Heart left ventricle (tissue), 13 donors: ENCODE data around the gene FYN.

Source experiments
- CTCF ChIP-seq, 12 donors: fragments of 200-600 bp; sonication (generic) in 4 of 12; IDR thresholded peaks; one replicate each; pipeline versions ENCODE4 v1.5.0 to v1.8.0; 2018 to 2022; ENCODE audit warnings: antibody characterized with exemption in 12 of 12, mild to moderate bottlenecking in 5 of 12
- POLR2A ChIP-seq, 2 donors: fragments of 450-650 bp; IDR thresholded peaks; one replicate each; pipeline ENCODE4 v1.6.1; 2017; ENCODE audit warnings: antibody characterized with exemption in 2 of 2, mild to moderate bottlenecking in 2 of 2, moderate library complexity in 2 of 2
- donor health status: ischemic (EF 13 %, LVEDD 7.1; RV severe dilation, severe dysfunction).
- donor health status: DM: no; HTN: yes; CAD: no.
- donor health status: DM: no; HTN: no; CAD: no.
- donor health status: ischemic (EF 25% LVEDD 6.9; RV normal size, moderate dysfunction).
- donor health status: ischemic (EF 25% LVEDD 5.7; RV mildly dilated, moderate dysfunction).
- donor health status: ischemic (EF 35%, LVEDD 5.7; RV mildly dilated, moderate dysfunction).
- donor health status: nonischemic (EF 11% LVEDD 7.7; RV severe dilation, severe dysfunction).
- donor health status: DM: yes; HTN: yes; CAD: no.
- donor health status: PGD.
- donor health status: ischemic (EF 29% LVEDD 5.4; RV normal size, mild dysfunction).
- donor health status: nonischemic (EF 23%, LVEDD 6.1; RV moderate dilation, normal function).

- TF ChIP-seq CTCF (IDR thresholded peaks at IDR 0.05) = no peak
- no peak for TF ChIP-seq POLR2A (IDR thresholded peaks at IDR 0.05)
Observed at GRCh38 chr6:111837641-111838500, 35.4 kb downstream of the FYN start.
